Kidney epithelial cell (primary cell): ENCODE results near the gene MYH10. TPM values are rescaled to one million over a fixed set of nuclear protein-coding genes. Genes with fewer than 3 reads are reported as not detected.
A peak's percentile ranks its signal among the peaks of the same experiment; 100 is the strongest.

Experiments used
- DNase-seq: peaks from one replicate; pipeline ENCODE4 v3.0.0-alpha.2; 2010; ENCODE audit warnings: low read depth
- H3K27me3 ChIP-seq: 2 replicates; pipeline ENCODE4 v1.6.0; 2011; ENCODE audit warnings: low read length; ENCODE audit not compliant: control insufficient read depth, insufficient read depth
- H3K36me3 ChIP-seq: 2 replicates; pipeline ENCODE4 v1.5.1; 2011; ENCODE audit warnings: low read length; ENCODE audit not compliant: control insufficient read depth, insufficient read depth
- H3K4me3 ChIP-seq: 2 replicates; pipeline ENCODE4 v1.5.1; 2011; ENCODE audit warnings: low read depth, mild to moderate bottlenecking, control low read depth, low read length
- total RNA-seq: library from RNA; depleted of rRNA; stranded (reverse); fragments of >200 nt; gene quantifications from 2 replicates; pipeline ENCODE4 v1.2.3, GENCODE V29; 2015
- TF ChIP-seq, protein P1 (sequence below): IDR thresholded peaks from 2 replicates; pipeline ENCODE4 v1.5.1; 2011; ENCODE audit warnings: mild to moderate bottlenecking, moderate library complexity, low read length, control low read depth, inconsistent platforms; ENCODE audit not compliant: insufficient read depth, poor library complexity, severe bottlenecking

Gene MYH10
- total RNA-seq, 1 donor from 2014 or later = 90.5 TPM

DNA sequence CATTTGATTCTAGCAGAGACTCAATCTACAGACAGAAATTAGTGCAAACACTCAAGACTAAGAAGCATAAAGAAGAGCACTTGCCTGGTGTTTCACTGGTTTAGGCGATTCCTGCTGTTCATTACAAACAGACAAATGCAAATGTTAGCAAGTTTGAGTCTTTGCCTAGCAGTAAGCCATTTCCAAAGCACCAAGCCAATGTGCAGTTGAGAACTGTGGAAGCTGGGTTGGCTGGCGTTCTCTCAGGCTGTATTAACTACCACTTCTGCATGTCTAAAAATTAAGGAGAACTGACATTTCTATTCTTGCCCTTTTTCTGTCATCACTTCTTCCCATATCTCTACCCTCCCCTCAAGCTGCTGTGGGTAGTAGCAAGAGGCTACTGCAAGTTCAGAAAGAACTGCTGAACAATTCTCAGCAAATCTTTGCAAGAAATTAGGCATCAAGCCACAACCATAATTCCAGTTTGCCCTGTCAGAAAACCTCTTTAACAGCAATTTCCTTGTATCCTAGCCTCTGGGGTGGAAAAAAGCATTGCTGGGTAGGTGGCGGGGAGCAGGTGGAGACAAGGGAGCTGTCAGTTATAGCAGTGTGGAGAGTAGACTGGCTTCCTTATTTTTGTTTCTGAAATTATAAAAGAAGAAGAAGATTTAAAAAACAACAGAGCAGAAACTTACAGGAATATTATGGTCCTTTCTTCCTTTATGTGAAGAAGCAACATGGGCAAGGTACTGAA lies 53.8 kb downstream of the MYH10 start:
- no peak for DNase-seq
- no peaks in the 10 kb centered on the region for H3K27me3 ChIP-seq
- TF ChIP-seq, protein P1, sequence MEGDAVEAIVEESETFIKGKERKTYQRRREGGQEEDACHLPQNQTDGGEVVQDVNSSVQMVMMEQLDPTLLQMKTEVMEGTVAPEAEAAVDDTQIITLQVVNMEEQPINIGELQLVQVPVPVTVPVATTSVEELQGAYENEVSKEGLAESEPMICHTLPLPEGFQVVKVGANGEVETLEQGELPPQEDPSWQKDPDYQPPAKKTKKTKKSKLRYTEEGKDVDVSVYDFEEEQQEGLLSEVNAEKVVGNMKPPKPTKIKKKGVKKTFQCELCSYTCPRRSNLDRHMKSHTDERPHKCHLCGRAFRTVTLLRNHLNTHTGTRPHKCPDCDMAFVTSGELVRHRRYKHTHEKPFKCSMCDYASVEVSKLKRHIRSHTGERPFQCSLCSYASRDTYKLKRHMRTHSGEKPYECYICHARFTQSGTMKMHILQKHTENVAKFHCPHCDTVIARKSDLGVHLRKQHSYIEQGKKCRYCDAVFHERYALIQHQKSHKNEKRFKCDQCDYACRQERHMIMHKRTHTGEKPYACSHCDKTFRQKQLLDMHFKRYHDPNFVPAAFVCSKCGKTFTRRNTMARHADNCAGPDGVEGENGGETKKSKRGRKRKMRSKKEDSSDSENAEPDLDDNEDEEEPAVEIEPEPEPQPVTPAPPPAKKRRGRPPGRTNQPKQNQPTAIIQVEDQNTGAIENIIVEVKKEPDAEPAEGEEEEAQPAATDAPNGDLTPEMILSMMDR = no peak
- H3K4me3 ChIP-seq = no peak overlapping the region
- no peaks in the 10 kb centered on the region for H3K36me3 ChIP-seq

DNA sequence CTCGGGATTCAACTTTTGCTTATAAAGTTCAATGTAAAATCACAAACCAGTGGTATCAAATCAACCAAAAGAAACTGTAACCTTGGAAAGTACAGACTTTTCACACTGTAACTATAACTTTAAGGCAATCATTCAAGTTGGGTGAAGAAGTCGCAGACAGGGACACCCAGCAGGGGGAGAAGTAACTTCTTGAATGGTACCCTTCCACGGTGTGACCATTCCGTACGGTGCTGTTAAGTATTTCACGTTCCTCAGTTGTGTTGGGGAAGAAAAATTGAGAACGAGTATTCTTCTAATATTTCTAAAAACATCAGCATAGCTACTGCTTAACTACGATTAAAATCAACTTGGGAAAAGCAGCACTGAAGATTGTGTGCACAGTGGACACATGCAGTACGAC lies 55.8 kb downstream of the MYH10 start:
- Histone ChIP-seq H3K27me3 (no peaks in the 10 kb centered on the region), H3K4me3 (no peak overlapping the region), H3K36me3 (no peaks in the 10 kb centered on the region)
- no peak for DNase-seq
- TF ChIP-seq, protein P1 = peak; percentile 15

DNA sequence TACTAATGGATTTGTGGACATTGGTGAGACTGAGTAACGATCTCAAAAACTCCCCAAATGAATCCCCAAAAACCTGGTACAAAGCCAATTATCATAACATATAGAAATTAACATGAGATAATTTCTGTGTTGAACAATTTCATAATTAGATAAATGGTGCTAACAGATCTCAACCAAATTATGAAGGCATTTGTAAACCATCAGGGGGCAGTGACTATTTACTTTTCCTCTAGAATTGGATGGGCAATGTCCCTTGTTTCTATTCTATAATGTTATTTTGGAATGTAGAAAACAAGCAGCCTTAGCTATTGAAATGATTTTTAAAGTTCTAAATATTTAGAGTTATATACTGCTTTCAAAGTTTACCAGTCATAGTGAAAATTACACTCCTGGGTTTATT lies 57.8 kb downstream of the MYH10 start:
- TF ChIP-seq, protein P1 = peak; percentile 15
- DNase-seq = no peak
- Histone ChIP-seq H3K4me3 (no peak overlapping the region), H3K27me3 (no peaks in the 10 kb centered on the region), H3K36me3 (no peaks in the 10 kb centered on the region)

DNA sequence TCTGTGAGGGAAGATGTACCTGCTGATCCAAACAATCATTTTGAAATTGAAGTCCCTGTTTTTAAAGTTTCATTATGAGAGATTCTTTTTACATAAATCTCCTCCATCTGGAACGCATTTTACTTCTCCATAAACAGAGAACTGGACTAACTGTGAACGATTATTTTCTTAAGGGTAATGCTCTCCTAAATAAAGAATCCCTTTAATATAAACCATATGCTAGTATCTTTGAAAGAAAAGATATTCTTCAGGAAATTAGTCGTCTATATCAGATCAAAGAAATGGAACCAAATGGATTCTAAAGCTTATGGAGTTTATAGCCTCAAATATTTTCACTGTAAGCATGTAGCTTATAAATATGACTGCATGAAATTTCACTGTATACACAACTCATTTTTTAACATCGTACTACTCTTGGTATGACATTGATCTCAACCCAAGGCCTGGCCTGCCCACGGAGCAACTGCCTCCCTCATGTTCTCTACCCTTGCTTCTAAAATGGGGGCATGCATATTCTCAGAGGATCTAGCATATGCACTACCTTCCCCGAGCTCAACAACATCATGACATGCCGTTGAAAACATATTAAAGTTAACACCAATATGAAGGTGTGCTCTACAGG lies 66.4 kb downstream of the MYH10 start:
- TF ChIP-seq, protein P1 = no peak
- Histone ChIP-seq H3K27me3 (no peaks in the 10 kb centered on the region), H3K4me3 (no peak overlapping the region), H3K36me3 (peaks cover 1% of the 10 kb centered on the region)
- no peak for DNase-seq

DNA sequence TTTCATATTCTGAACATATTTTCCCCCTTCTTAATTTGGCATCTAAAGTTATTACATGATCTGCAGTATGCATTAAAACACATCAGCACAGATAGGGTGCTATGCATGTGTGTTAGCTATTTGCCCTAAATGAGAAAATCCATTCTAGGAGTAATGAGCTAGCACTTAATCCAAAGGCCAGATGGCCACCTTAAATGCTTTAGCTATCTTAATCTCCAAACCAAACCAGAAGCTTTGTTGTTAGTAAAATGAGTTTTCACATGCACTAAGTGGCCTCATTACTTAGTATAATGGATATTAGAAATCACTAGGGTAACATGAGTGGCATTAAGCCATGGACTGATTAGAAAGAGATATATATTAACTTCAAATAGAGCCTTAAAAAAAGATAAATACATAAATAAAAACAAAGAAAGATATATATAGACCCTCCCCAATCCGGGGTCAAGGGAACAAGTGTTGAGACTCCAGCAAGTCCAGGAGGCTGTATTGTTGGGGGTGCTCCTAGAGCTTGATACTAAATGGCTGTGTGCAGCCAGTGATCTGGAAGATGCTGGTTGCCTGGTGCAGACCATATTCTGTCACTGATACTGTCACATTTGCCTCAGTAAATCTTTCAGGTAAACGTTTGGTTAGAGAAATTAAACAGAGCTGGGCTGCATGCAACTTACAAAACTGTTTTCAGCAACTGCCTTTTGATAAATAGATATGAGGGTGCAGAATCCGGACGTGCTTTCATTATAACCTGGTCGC lies 67.3 kb downstream of the MYH10 start:
- TF ChIP-seq, protein P1 = no peak
- peaks cover 1% of the 10 kb centered on the region for H3K36me3 ChIP-seq
- H3K4me3 ChIP-seq = no peak overlapping the region
- no peak for DNase-seq
- H3K27me3 ChIP-seq = no peaks in the 10 kb centered on the region
